ENCODE results near the gene SLC13A3.

SLC13A3 gene

GRCh38 chr20:46666818-46667515 is 15.7 kb upstream of the SLC13A3 start:
- Histone ChIP-seq H3F3A (ENCODE audit: low read depth) (no peaks in the 10 kb centered on the region), H3K36me3 (ENCODE audit: insufficient read depth, low read length) (no peaks in the 10 kb centered on the region), H3K4me3 (ENCODE audit: low read length, poor library complexity, severe bottlenecking) (no peak overlapping the region), H3K4me2 (ENCODE audit: low read depth, low read length, poor library complexity, severe bottlenecking) (no peak overlapping the region), H4K20me1 (ENCODE audit: insufficient read depth, low read length, poor library complexity, severe bottlenecking) (no peaks in the 10 kb centered on the region), H3K9me3 (ENCODE audit: insufficient read depth, low read depth, low read length) (no peaks in the 10 kb centered on the region), H2AFZ (ENCODE audit: low read length) (no peak overlapping the region), H3K9ac (ENCODE audit: low read depth, low read length, poor library complexity, severe bottlenecking) (no peak overlapping the region), H3K27me3 (ENCODE audit: insufficient read depth, low read length, poor library complexity, severe bottlenecking) (no peaks in the 10 kb centered on the region), H3K9me2 (replicated peaks; ENCODE audit: low read depth, low read length) (no peaks in the 10 kb centered on the region), H3K4me1 (ENCODE audit: insufficient read depth, low read length, poor library complexity, severe bottlenecking) (no peaks in the 10 kb centered on the region), H3K79me2 (ENCODE audit: insufficient read depth, low read length) (no peaks in the 10 kb centered on the region)
- no peak for TF ChIP-seq EZH2phosphoT487 (IDR thresholded peaks at IDR 0.05; ENCODE audit: borderline replicate concordance)
- no peak for TF ChIP-seq CTCF (conservative IDR thresholded peaks at IDR 0.05; ENCODE audit: low read length)

- H3K4me2 ChIP-seq (ENCODE audit: low read depth, low read length, poor library complexity, severe bottlenecking), result no peak overlapping the region
- H3F3A ChIP-seq (ENCODE audit: low read depth), result no peaks in the 10 kb centered on the region
- no peaks in the 10 kb centered on the region for H3K9me2 ChIP-seq (replicated peaks; ENCODE audit: low read depth, low read length)
- no peak overlapping the region for H2AFZ ChIP-seq (ENCODE audit: low read length)
- no peaks in the 10 kb centered on the region for H3K9me3 ChIP-seq (ENCODE audit: insufficient read depth, low read depth, low read length)
- H3K4me3 ChIP-seq (ENCODE audit: low read length, poor library complexity, severe bottlenecking), result no peak overlapping the region
- TF ChIP-seq EZH2phosphoT487 (IDR thresholded peaks at IDR 0.05; ENCODE audit: borderline replicate concordance) (no peak), CTCF (conservative IDR thresholded peaks at IDR 0.05; ENCODE audit: low read length) (no peak)
- H3K36me3 ChIP-seq (ENCODE audit: insufficient read depth, low read length), result no peaks in the 10 kb centered on the region
- no peaks in the 10 kb centered on the region for H3K79me2 ChIP-seq (ENCODE audit: insufficient read depth, low read length)
- H3K27me3 ChIP-seq (ENCODE audit: insufficient read depth, low read length, poor library complexity, severe bottlenecking), result no peaks in the 10 kb centered on the region
- H3K4me1 ChIP-seq (ENCODE audit: insufficient read depth, low read length, poor library complexity, severe bottlenecking), result no peaks in the 10 kb centered on the region
- no peak overlapping the region for H3K9ac ChIP-seq (ENCODE audit: low read depth, low read length, poor library complexity, severe bottlenecking)
- H4K20me1 ChIP-seq (ENCODE audit: insufficient read depth, low read length, poor library complexity, severe bottlenecking), result no peaks in the 10 kb centered on the region
Observed at GRCh38 chr20:46666306-46666705, 15.0 kb upstream of the SLC13A3 start.

GRCh38 chr20:46665602-46666001 is 14.3 kb upstream of the SLC13A3 start:
- H3K9me2 ChIP-seq (replicated peaks; ENCODE audit: low read depth, low read length), result no peaks in the 10 kb centered on the region
- no peak overlapping the region for H3K4me3 ChIP-seq (ENCODE audit: low read length, poor library complexity, severe bottlenecking)
- H3K9me3 ChIP-seq (ENCODE audit: insufficient read depth, low read depth, low read length), result no peaks in the 10 kb centered on the region
- no peaks in the 10 kb centered on the region for H3K36me3 ChIP-seq (ENCODE audit: insufficient read depth, low read length)
- H2AFZ ChIP-seq (ENCODE audit: low read length), result no peak overlapping the region
- no peak overlapping the region for H3K9ac ChIP-seq (ENCODE audit: low read depth, low read length, poor library complexity, severe bottlenecking)
- H3K4me1 ChIP-seq (ENCODE audit: insufficient read depth, low read length, poor library complexity, severe bottlenecking), result no peaks in the 10 kb centered on the region
- no peaks in the 10 kb centered on the region for H4K20me1 ChIP-seq (ENCODE audit: insufficient read depth, low read length, poor library complexity, severe bottlenecking)
- H3K79me2 ChIP-seq (ENCODE audit: insufficient read depth, low read length), result no peaks in the 10 kb centered on the region
- H3K4me2 ChIP-seq (ENCODE audit: low read depth, low read length, poor library complexity, severe bottlenecking), result no peak overlapping the region
- no peaks in the 10 kb centered on the region for H3F3A ChIP-seq (ENCODE audit: low read depth)
- no peaks in the 10 kb centered on the region for H3K27me3 ChIP-seq (ENCODE audit: insufficient read depth, low read length, poor library complexity, severe bottlenecking)
- TF ChIP-seq CTCF (conservative IDR thresholded peaks at IDR 0.05; ENCODE audit: low read length), result no peak
- no peak for TF ChIP-seq EZH2phosphoT487 (IDR thresholded peaks at IDR 0.05; ENCODE audit: borderline replicate concordance)
